ENCODE data around the gene IMMP2L.

IMMP2L gene

DNA sequence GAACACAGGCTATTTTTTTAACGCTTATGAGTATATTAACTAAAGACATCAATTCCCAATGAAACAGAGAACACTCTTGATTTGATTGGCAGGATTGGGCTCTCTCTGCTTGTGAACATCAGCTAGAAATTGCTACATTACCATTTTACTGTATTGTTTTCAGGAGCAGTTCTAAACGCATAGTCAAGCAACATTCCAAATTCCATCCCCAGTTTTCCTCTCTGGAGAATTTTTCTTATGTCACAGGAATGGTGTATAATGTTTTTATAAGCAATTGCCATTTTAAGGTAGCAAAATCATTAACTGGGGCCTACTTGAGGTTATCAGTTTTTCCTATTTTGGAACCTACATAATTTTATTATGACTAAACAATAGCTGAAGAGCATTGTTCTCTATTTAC is 748.3 kb downstream of the IMMP2L start:
- no peak for DNase-seq (ENCODE audit: low read depth, low spot score)

DNA sequence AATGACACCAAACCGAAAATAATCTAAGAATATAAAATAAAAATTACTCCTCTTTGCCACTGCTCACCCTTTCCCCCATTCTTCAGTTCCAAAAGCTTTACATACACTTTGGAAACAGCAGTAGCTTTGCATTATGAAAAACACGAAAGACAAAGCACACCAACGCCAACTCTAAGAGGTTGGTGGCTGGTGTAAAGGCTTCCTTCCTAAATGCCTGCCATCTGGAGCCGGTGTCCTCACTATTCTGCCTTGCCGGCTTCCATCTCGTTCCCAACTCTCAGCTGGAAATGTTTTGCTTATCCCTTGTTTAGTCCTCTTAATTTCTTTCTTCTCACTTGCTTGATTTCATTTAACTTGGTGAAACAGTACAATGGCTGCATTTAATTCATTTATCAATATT is 752.5 kb downstream of the IMMP2L start:
- DNase-seq (ENCODE audit: low read depth, low spot score) = no peak

DNA sequence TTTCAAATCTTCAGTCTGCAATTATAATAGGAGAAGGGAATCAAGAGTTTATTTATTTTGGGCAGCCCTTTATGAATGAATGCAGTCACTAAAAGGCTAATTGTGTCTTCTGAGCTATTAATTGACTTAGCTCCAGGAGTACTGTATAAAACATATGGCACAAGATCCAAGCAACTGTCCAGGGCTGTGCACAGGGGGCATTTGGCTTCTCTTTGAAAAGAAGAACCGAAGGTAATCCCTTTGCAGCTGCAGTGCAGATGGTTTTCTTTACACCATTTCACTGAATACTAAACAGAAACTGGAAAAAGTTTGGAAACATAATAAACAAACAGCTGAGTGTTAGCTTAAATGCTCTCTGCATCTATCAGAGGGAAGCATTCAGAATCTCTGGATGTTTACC is 753.9 kb downstream of the IMMP2L start:
- no peak for DNase-seq (ENCODE audit: low read depth, low spot score)

DNA sequence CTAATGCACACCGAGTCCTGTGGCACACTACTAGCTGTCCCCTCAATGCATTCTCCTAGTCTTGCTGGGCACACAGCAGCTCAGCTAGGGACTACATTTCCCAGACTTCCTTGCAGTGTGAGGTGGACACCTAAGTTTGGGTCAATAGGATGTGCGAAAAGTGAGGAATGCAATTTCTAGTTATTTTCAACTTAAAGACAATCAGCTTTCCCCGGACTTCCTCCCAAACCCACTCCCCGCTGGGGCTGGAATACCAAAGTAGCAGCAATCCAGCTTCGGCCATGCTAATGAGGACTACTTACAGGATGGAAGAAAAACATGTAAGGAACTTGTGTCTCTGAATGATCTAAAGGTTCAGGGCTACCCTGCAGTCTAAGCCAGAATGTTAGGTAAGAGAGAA is 757.8 kb downstream of the IMMP2L start:
- peak; percentile 21 for DNase-seq (ENCODE audit: low read depth, low spot score)

DNA sequence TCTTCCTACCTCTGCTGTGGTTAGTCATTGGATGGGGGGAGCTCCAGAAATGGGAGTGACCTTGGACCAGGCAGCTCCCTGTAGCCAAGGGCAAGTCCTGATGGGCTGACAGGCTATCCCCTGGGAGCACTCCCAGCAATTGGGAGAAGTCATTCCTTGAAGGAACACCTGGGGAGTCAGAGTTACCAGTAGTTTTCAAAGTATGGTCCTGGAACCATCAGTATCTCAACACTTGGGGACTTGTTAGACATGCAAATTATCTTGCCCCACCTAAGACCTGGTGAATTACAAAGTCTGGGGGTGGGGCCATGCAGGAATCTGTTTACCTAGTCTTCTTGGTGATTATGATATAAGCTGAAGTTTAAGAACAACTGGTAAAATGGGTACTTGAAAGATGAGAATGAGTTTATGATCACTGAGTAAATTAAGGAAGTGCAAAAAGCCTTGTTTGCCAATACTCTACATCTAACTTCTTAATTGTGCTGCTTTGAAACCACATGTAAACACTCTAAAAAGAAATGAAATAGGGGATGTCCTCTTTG is 758.6 kb downstream of the IMMP2L start:
- no peak for DNase-seq (ENCODE audit: low read depth, low spot score)

DNA sequence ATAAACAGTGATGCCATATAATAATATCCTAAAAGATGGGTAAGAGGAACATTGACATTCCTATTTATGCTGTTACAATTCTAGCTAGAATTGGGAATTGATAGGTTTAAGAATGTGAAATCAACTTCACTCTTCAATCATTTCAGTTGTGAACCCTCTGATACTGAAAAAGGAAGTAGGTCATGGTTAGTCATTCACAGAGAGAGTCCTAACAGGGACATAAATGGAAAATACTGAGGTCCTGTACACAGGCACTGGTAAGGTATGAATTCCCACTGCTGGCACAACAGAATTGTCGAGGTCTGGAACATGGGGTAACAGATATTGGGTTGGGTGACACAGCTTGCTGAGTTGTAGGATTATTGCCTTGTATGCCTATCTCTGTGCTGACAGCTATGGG is 760.8 kb downstream of the IMMP2L start:
- no peak for DNase-seq (ENCODE audit: low read depth, low spot score)

DNA sequence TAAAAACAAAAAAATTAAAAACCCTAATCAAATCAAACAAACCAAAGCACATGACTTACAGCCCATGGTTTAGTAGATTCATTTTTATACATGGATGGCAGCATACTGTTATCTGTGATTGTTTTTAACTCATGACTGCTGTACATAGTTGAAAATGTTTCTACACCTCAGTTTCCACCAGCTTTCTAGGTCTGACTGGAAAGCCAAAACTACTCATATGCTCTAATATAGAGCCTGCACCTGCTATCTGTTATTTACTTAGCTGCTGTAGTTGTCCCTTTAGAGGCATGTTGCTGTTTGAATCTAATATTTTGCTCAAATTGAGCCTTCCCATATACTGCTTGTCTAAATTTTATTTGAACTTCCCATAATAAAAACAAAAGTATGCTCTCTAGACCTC is 761.3 kb downstream of the IMMP2L start:
- DNase-seq (ENCODE audit: low read depth, low spot score) = no peak

DNA sequence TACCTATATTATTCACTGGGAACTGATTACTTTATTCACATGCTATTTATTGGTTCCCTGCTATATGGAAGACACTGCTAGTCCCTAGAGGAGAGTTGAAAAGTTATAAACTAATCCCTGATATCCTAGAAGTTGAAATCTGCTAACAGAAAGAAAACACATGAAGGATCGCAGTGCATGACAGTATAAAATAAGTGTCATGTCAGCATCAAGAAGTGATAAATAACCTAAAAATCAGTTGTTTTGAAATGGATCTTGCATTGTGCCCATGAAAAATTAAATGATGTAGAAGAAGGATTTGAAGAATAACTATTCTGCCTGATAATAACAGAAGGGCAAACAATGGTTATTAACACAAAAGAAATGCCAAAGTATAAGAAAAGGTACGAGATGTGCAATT is 764.6 kb downstream of the IMMP2L start:
- no peak for DNase-seq (ENCODE audit: low read depth, low spot score)

DNA sequence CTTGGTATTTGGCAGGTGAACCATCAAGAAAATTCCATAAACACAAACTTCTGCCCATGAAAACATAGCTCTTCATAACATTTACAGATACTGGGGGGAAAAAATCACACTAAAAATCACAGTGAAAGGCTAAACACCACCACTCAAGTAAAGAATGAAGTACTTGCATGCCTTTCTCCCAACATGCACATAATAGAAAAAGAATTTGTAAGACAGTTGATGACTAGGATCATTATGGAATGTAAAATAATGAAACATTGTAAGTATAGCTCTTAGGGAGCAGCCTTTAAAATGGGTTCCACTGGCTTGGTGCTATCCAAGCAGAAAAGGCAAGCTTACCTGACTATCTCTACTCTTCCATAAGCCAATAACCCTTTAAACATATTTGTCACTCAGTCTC is 771.3 kb downstream of the IMMP2L start:
- DNase-seq (ENCODE audit: low read depth, low spot score) = no peak

DNA sequence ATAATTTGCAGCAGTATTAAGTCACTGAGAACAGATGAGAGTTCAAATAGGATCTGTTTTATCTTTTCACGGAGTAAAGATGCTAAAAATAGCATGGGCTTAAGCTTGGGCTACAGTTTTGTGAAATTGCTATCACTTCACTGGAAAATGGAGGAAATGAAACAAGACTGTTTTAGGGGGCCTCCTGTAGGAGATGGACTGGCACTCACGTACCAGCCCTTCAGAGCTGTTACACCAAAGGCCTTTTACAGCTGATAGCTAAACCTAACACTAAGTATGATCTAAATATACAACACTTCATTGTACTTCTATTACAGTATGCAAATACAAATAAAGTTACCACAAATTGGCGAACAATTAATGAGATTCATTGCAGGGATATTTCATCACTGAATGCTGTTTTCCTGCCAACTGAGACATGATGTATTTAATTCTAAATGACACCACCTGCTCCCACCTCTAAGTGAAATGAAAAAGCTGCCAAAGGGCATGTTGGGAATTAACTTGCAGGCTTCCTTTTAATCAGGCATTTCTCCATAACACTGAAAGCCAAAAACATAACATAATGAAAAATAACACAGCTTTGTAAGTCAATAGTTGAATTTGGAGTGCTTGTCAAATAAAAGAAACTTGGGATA is 775.8 kb downstream of the IMMP2L start:
- no peak for DNase-seq (ENCODE audit: low read depth, low spot score)

DNA sequence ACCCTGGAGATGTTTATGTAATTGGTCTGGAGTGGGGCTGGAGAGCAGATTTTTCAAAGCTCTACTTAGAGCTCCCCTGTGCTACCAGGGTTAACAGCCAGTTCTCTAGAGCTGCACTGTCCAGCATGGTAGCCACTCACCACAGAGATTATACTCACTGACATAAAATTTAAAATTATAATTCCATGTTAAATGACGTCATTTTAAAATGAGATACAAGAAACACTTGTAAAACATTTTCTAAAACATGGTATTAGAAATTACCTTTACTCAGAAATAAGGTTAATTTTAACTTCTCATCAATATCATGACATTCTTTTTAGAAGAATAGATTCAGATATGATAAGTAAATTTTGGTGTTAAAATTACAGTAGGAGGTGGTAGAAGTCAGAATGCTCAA is 777.5 kb downstream of the IMMP2L start:
- DNase-seq (ENCODE audit: low read depth, low spot score) = no peak

DNA sequence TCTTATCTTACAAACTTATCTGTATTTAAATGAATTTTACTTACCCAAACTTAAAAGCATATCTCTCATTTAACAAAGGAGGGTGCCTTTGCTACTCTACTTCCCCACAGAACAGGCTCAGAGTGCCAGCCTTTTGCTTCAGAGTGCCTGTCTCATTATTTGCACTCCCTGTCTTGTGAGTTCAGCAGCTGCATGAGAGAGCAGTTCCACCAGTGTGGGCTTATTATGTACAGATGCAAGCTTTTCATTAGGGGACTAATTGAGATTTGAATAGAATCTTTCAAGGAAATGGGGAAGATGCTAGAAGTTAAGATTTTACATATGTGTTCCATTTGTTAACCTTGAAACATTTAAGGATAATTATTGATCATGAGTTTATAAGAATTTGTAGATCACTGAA is 781.6 kb downstream of the IMMP2L start:
- no peak for DNase-seq (ENCODE audit: low read depth, low spot score)

DNA sequence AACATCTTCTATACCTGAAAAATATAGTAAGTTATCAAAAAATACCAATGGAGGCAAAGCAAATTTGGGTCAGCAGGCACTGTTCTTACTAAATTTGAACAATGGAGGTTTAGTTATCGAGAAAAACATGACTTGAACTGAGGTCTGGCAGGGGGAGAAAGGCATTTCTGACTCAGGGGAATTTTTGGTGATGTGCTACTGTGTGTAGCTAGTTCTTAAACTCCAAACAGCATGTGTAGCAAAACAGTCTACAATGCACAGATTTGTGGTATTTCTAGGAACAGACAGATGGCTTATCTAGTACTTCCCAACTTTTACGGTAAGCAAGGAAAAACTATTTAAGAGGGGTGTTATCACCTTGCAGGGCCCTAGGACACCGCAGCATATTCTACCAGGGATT is 783.0 kb downstream of the IMMP2L start:
- no peak for DNase-seq (ENCODE audit: low read depth, low spot score)

DNA sequence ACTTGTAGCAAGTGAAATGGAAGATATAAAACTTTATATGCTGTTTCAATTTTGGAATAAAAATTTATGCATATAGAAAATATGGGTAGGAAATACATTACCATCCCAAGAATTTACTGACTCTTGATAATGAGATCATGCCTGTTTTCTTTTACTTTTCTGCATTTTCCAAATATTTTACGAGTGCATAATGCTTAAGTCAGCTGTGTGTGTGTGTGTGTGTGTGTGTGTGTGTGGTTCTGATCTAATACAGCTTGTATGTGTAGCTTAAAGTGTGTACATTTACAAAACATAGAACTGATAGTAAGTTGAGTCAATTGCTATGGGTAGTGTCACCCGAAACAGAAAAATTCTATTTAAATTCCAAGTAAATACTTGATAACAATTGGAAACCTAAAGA is 787.2 kb downstream of the IMMP2L start:
- no peak for DNase-seq (ENCODE audit: low read depth, low spot score)

DNA sequence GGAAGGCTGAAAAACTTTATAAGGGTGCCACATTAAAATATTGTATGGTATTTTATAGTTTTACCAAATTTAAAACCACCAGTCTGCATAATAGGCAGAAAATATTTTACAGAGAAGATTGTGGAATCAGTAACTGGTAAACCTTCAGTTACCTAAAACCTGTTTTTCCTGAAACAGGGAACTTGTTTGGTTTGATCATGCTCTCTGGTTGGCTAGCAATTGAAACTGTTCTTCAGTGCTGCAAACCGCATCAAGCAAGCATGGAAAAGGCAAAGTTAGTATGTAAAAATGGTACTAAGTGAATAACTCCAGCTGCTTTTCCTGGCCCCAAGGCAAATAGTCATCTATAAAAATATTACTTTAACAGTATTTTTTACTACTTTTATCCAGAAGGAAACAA is 788.2 kb downstream of the IMMP2L start:
- DNase-seq (ENCODE audit: low read depth, low spot score) = no peak

DNA sequence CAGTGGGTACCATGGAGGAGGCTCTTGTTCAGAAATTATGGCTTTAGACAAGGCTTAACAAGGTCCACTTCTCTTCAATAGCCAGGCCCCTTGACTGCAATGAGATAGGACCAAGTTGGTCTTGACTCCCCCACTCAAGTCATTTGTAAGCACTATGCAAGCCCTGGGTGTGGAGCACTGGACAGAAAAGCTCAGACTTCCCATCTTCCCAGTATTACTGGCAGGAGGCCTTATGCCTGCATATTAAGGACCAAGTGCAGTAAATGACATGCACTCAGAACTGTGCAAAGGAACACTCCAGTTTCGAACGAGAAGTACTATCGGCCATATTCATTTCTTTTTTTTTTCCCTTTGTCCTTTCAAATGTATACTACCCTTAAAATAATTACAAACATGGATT is 789.7 kb downstream of the IMMP2L start:
- no peak for DNase-seq (ENCODE audit: low read depth, low spot score)

DNA sequence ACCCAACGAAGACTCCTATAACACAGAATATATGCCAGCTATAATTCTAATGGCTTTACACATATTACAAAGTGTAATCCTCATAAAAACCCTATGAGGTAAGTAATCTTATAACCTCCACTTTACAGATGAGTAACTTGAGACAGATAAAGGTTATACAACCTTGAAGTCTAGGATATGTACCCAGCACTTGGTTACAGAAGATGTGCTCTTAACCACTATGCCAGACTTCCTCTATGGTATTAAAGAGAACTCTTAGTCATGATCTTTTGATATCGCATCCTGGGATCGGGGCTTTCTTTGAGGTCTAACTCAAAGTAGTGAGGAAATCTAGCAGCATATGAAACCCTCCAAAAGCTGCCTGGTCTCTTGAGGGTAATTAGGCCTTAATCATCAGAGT is 790.6 kb downstream of the IMMP2L start:
- no peak for DNase-seq (ENCODE audit: low read depth, low spot score)

DNA sequence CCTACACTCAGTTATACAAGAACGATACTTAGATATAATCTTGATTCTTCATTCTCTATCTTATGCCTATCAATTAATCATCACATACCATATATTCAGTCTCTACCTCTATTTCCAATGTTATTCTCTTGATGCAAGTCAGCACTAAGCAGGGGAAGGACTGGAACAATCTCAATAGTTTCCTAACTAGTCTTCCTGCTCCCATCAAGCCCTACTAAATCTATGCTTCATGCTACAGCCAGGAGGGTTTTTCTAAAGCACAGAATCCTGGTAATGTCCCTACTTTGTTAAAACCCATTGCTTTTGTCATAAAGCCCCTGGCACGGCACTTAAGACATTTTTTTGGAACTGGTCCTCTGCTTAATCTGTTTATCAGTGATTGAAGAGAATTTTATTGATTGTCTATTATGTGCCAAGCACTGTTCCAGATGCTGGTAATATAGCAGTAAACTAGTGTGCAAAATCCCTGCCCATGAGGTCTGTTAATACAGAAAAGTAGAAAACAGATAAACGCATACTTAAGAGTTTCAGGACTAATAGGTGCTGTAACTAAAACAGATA is 794.7 kb downstream of the IMMP2L start:
- no peak for DNase-seq (ENCODE audit: low read depth, low spot score)

DNA sequence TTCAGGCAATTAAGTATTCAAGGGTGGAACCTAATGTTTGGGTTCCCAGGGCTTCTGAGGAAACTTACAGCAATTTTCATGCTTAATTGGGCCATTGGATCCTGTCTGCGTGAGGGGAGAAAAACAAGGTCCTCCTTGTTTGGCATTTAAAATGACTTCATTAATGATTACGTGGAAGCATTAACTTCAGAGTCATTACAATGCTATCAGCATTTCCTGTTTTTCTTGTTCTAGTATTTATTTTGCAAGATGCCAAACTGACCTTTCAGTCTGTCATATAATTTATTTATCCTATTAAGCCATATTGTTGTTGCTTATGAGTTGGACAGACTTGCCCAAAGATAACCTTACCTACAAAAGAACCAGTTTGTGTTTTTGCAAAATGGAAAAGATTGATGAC is 795.4 kb downstream of the IMMP2L start:
- no peak for DNase-seq (ENCODE audit: low read depth, low spot score)

DNA sequence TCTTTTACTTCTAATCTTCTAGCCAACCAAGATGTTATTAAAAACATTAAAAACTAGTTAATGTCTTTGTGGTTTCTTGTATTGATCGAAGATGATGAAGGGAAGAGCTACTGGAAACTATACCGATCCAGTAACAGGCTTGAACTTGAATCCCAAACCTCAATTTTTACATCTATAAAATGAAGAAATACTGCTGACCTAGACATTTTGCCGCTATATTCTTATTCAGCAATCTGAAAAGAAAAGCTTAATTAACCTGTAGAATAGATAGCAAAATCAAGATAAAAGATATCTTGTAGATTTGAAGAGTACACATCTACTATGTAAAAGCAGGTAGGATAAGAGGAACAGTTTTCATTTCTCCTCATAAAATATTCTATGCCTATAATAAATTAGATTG is 797.4 kb downstream of the IMMP2L start:
- no peak for DNase-seq (ENCODE audit: low read depth, low spot score)

DNA sequence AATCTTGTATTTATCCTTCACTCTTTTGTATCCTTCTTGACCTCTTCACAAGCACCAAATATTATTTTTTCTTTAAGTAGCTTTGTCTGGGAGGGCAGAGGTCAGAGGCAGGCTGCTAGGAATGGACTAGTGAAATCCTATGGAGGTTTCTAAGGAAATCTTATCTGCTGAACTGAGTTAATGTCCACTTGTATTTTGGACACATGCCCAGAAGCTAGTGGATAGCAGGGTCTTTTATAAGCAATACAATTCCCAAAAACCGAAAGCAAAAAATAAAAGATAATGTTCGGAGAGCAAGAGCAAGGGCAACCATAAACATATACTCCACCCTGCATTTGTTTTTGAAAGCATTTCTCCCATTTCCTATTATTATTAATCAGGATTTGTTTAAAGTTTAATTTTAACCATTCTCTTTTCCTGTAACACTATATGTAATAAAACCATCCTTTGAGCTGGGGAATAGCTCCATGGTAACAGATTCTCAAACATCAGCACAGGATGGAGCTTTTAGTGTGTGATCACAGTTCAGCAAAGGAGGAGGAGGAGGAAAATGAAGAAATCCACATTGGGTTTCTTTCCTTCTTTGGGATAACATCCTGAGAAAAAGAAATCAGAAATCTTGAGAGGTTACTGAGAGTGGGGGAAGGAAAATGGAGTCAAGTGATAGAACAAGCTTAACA is 799.6 kb downstream of the IMMP2L start:
- DNase-seq (ENCODE audit: low read depth, low spot score) = no peak

DNA sequence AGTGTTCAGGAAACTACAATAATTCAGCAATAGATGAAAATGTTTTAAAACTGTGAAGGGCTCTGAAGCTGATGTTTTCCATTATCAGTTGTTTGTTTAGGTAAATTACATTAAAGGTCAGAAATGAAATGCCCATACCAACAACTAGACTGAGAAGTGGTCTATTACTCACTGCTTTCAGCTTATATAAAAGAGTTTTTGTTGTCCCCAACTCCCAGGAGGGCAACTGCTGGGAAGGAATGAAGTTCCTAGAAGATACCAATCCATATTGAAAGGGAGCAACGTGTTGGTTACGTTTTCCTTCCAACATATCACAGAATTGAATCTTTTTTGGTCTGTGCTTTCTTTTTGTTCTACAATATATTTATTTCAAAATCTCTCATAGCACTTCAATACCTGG is 802.0 kb downstream of the IMMP2L start:
- DNase-seq (ENCODE audit: low read depth, low spot score) = no peak

DNA sequence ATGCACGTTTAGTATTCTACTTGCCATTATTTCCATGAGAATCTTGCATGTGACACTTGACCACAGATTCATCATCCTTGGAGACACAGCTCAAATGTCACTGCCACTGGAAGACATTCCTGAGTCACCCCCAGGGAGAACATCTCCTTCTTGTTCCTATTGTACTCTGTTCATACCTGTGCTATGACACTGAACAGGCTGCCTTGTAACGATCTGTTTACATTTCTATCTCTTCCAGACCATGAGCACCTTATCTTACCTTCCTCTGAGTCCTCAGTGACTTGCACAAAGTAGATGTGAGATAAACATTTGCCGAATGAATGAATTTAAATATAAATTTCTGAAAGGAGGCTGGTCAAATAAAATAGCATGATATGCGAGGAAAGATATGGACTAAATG is 803.2 kb downstream of the IMMP2L start:
- no peak for DNase-seq (ENCODE audit: low read depth, low spot score)
